ENCODE results near the gene JAM3. TPM values are rescaled to one million over a fixed set of nuclear protein-coding genes. Genes with fewer than 3 reads are reported as not detected.

Gene JAM3
- polyA plus RNA-seq, 1 donor from 2014 or later, result 46.1 TPM

DNA sequence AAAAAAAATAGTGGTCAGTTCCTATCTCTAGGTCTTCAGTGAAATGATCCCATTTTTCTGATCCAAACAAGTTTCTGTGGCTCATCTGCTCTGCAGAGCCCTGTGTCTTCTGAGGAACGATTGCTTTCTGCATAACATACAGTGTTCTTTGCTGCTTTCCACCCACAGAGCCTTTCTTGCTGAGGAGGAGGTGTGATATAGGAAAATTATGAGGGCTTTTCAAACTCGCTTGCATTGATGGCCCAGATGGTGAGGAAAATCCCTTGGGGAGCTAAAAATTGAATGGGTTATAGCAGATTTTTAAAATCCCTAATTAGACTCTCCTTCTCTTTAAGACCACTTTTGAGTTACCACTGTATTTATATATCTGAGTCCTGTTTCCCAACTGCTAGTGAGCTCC is 31.3 kb downstream of the JAM3 start:
- Histone ChIP-seq H3K9ac (ENCODE audit: low read length) (no peak overlapping the region), H4K20me1 (ENCODE audit: insufficient read depth) (no peaks in the 10 kb centered on the region), H3K9me2 (ENCODE audit: insufficient read depth, low read length) (no peaks in the 10 kb centered on the region), H2AFZ (ENCODE audit: low read depth, low read length) (no peak overlapping the region), H3K4me2 (ENCODE audit: low read length) (no peak overlapping the region), H3K9me3 (ENCODE audit: low read length) (no peaks in the 10 kb centered on the region), H3K4me3 (ENCODE audit: low read length) (no peak overlapping the region), H3K79me2 (replicated peaks; ENCODE audit: insufficient read depth, low read length) (peaks cover 34% of the 10 kb centered on the region), H3K27me3 (ENCODE audit: insufficient read depth, low read depth, low read length) (no peaks in the 10 kb centered on the region), H3K27ac (ENCODE audit: low read length) (no peak overlapping the region), H3F3A (ENCODE audit: insufficient read depth, low read length, poor library complexity, severe bottlenecking) (no peaks in the 10 kb centered on the region), H3K36me3 (ENCODE audit: insufficient read depth, low read length) (no peaks in the 10 kb centered on the region)
- TF ChIP-seq, protein P1, sequence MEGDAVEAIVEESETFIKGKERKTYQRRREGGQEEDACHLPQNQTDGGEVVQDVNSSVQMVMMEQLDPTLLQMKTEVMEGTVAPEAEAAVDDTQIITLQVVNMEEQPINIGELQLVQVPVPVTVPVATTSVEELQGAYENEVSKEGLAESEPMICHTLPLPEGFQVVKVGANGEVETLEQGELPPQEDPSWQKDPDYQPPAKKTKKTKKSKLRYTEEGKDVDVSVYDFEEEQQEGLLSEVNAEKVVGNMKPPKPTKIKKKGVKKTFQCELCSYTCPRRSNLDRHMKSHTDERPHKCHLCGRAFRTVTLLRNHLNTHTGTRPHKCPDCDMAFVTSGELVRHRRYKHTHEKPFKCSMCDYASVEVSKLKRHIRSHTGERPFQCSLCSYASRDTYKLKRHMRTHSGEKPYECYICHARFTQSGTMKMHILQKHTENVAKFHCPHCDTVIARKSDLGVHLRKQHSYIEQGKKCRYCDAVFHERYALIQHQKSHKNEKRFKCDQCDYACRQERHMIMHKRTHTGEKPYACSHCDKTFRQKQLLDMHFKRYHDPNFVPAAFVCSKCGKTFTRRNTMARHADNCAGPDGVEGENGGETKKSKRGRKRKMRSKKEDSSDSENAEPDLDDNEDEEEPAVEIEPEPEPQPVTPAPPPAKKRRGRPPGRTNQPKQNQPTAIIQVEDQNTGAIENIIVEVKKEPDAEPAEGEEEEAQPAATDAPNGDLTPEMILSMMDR (IDR thresholded peaks at IDR 0.05; ENCODE audit: poor library complexity, severe bottlenecking), result no peak
- no peak for TF ChIP-seq REST (IDR thresholded peaks at IDR 0.05; ENCODE audit: borderline replicate concordance)
- TF ChIP-seq TAF1 (IDR thresholded peaks at IDR 0.05; ENCODE audit: low read depth), result no peak
- no peak for TF ChIP-seq EZH2 (IDR thresholded peaks at IDR 0.05; ENCODE audit: borderline replicate concordance, insufficient read depth, low read length, poor library complexity, severe bottlenecking)
- no peak for TF ChIP-seq SMC3 (conservative IDR thresholded peaks at IDR 0.05; ENCODE audit: poor library complexity)
- no peak for TF ChIP-seq POLR2AphosphoS5 (IDR thresholded peaks at IDR 0.05)
- TF ChIP-seq EP300 (conservative IDR thresholded peaks at IDR 0.05; ENCODE audit: poor library complexity, severe bottlenecking), result no peak
- TF ChIP-seq RAD21 (conservative IDR thresholded peaks at IDR 0.05), result no peak
- TF ChIP-seq MXI1 (conservative IDR thresholded peaks at IDR 0.05; ENCODE audit: poor library complexity, severe bottlenecking), result no peak

DNA sequence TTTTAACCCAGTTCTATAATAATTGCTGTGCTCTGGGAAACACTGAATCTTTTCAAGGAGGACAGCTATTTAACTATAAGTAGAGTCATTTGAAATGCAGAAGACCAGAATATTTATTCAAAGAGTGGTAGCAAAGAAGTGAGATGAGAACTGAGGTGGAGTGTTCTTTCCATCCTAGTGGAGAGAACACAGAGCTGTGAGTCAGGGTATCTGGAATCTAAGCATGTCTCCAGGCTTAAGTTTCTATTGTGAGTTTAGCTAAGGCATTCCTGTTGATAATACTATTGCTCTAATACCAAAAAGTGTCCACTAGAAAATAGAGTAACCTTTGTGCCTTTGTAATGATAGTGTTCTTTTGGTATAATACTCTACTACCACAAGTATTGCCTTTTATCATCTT is 32.4 kb downstream of the JAM3 start:
- Histone ChIP-seq H3K36me3 (ENCODE audit: insufficient read depth, low read length) (no peaks in the 10 kb centered on the region), H3K79me2 (replicated peaks; ENCODE audit: insufficient read depth, low read length) (peaks cover 34% of the 10 kb centered on the region)

More for the DNA sequence above, 32.4 kb downstream of the JAM3 start:
- Histone ChIP-seq H3K27ac (ENCODE audit: low read length) (no peak overlapping the region), H3K9me3 (ENCODE audit: low read length) (no peaks in the 10 kb centered on the region), H2AFZ (ENCODE audit: low read depth, low read length) (no peak overlapping the region), H3F3A (ENCODE audit: insufficient read depth, low read length, poor library complexity, severe bottlenecking) (no peaks in the 10 kb centered on the region), H4K20me1 (ENCODE audit: insufficient read depth) (no peaks in the 10 kb centered on the region), H3K4me3 (ENCODE audit: low read length) (no peak overlapping the region), H3K9me2 (ENCODE audit: insufficient read depth, low read length) (no peaks in the 10 kb centered on the region), H3K9ac (ENCODE audit: low read length) (no peak overlapping the region), H3K27me3 (ENCODE audit: insufficient read depth, low read depth, low read length) (no peaks in the 10 kb centered on the region), H3K4me2 (ENCODE audit: low read length) (no peak overlapping the region)
- TF ChIP-seq EZH2 (IDR thresholded peaks at IDR 0.05; ENCODE audit: borderline replicate concordance, insufficient read depth, low read length, poor library complexity, severe bottlenecking) (no peak), EP300 (conservative IDR thresholded peaks at IDR 0.05; ENCODE audit: poor library complexity, severe bottlenecking) (no peak), TAF1 (IDR thresholded peaks at IDR 0.05; ENCODE audit: low read depth) (no peak), POLR2AphosphoS5 (IDR thresholded peaks at IDR 0.05) (no peak), RAD21 (conservative IDR thresholded peaks at IDR 0.05) (no peak), SMC3 (conservative IDR thresholded peaks at IDR 0.05; ENCODE audit: poor library complexity) (no peak), MXI1 (conservative IDR thresholded peaks at IDR 0.05; ENCODE audit: poor library complexity, severe bottlenecking) (no peak), REST (IDR thresholded peaks at IDR 0.05; ENCODE audit: borderline replicate concordance) (no peak)
- TF ChIP-seq, protein P1 (IDR thresholded peaks at IDR 0.05; ENCODE audit: poor library complexity, severe bottlenecking), result no peak
